ENCODE results near the gene PDIA2.
A peak's percentile ranks its signal among the peaks of the same experiment; 100 is the strongest.
"Not testable (repeated sequence)": the region's sequence is repeated elsewhere in the genome, so short reads cannot be mapped to it uniquely, and the experiment has no call there.

The PDIA2 gene

DNA sequence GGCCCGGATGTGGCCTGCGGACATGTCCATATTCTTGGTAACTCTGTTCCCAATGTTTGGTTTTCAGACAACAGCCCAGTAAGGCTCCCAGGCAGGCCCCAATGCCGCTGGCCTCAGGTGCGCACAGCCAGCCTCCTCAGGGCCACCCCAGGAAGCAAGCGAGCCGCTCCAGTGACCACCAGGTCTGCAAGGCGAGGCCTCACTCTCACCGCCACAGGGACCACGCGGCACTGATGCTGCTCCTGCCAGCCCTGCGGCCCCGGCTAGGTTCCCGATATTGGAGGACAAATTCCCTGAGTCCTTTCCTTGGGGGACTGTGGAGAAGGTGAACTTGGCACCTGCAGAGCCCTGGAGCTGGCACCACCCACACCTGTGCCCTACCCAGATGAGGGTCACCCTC is 19.0 kb downstream of the PDIA2 start:
- no peak for DNase-seq (ENCODE audit: low spot score)

DNA sequence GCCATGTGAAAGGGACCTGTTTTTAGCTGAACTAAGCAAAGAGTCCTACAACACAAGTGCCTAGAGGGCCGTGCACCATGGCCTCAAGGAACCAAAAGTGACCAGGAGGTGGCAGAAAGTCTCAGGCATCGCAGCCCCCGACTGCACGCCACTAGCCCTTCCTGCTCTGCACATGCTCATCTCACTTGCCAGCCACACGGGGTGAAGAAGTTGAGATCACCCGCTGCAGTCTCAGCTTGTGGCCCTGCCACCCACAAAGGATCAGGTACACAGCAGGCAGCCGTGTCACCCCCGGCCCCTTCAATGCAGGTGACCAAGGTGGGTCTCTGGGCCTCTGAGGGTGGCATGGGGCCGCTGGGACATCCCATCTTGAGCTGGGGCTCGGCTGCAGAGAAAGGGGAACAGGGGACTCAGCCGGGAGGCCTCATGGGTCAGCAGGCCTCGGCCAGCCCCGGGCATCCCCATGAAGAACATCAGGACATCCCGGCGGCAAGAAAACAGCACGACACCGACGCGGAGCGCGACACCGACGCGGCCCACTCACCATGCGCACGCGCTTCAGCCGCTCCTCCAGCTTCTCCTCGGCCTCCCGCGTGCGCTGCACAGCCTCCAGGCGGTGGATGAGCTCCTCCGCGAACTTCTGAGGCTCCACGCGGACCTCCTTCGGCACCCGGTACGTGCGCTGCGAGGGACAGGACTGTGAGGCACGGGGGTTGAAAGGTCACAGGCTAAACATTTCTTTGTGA is 21.0 kb downstream of the PDIA2 start:
- DNase-seq (ENCODE audit: low spot score), result no peak

- DNase-seq (ENCODE audit: low spot score), result no peak
Observed at GRCh38 chr16:305916-306626, 23.1 kb downstream of the PDIA2 start.

GRCh38 chr16:306911-307370 is 24.0 kb downstream of the PDIA2 start:
- no peak for DNase-seq (ENCODE audit: low spot score)

GRCh38 chr16:307691-308312 is 24.8 kb downstream of the PDIA2 start:
- no peak for DNase-seq (ENCODE audit: low spot score)

DNA sequence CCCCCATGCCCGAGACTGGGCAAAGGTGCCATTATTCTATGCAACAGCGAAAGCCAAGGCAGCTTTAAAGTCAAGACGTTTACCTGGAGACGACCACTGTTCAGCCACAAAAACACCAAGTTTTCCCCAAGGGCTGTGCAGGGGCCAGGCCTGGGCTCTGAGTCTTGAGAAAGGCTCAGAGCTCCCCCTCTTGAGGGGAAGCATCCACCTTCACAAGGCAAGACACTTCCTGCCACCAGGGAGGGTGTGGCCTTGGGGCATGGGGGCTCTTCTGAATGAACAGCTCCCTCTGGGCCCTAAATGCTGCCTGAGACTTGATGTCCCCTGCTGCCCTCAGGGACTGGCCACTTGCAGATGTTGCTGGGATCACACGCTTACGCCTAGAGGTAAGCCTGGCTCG is 26.5 kb downstream of the PDIA2 start:
- no peak for DNase-seq (ENCODE audit: low spot score)

- DNase-seq (ENCODE audit: low spot score), result no peak
Observed at GRCh38 chr16:311725-312124, 28.8 kb downstream of the PDIA2 start.

GRCh38 chr16:314351-314750 is 31.4 kb downstream of the PDIA2 start:
- no peak for DNase-seq (ENCODE audit: low spot score)

GRCh38 chr16:314795-315299 is 31.9 kb downstream of the PDIA2 start:
- no peak for DNase-seq (ENCODE audit: low spot score)

- DNase-seq (ENCODE audit: low spot score), result no peak
Observed at GRCh38 chr16:316741-317464, 33.9 kb downstream of the PDIA2 start.

GRCh38 chr16:317583-317982 is 34.6 kb downstream of the PDIA2 start:
- no peak for DNase-seq (ENCODE audit: low spot score)

GRCh38 chr16:318628-319027 is 35.7 kb downstream of the PDIA2 start:
- peak; percentile 71 for DNase-seq (ENCODE audit: low spot score)

DNA sequence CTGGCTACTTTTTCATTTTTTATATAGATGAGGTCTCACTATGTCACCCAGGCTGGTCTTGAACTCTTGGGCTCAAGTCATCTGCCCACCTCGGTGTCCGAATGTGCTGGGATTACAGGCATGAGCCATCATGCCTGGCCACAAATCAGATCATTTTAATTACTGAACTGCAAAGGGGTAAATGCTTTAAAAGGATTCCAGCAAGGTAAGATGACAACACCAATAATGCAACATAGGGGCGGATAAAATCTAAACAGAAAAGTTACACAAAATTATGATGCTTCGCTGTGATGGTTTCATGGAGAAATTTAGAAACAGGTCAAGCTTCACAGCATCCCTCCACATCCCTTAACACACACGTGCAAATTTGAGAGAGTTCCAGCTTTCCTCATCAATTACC is 37.2 kb downstream of the PDIA2 start:
- no peak for DNase-seq (ENCODE audit: low spot score)

GRCh38 chr16:321532-321931 is 38.6 kb downstream of the PDIA2 start:
- no peak for DNase-seq (ENCODE audit: low spot score)

- no peak for DNase-seq (ENCODE audit: low spot score)
Observed at GRCh38 chr16:322476-323143, 39.6 kb downstream of the PDIA2 start.

- DNase-seq (ENCODE audit: low spot score), result no peak
Observed at GRCh38 chr16:324201-324450, 41.2 kb downstream of the PDIA2 start.

DNA sequence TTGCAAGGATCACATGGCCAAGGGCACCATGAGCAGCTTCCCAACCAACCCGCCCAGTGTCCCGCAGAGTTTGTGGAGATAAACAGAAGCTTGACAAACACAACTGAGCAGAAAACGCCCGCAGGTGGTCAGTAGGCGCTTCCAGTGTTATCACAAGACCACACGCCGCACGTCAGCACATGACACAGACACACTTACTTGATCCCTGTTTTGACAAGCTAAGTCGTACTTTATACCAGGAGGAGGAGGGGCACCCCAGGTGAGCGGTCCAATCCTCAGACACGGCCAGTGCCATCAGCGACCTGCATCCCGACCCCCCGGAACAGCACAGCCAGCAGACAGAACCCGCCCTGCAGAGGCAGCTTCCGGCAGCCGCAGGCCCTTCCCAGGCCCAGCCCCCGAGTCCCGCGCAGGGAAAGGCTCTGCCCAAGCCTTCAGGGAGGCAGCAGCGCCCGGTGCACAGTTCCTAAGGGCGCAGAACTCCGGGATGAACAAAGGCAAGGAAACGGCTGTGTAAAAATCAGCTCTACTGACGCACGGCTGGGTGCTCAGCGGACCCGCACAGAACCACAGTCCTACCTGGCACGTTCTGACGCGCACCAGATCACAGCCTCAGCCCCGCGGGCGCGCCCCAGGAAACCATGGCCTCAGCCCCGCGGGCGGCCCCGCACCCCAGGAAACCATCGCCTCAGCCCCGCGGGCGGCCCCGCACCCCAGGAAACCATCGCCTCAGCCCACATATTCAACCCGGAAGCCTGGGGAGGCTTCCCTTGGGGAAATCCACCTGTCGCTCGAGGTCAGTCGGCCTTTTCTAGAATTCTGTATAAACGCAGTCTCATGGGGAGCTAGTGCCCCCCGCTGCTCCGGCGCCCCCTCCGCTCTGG is 41.7 kb downstream of the PDIA2 start:
- no peak for DNase-seq (ENCODE audit: low spot score)

DNA sequence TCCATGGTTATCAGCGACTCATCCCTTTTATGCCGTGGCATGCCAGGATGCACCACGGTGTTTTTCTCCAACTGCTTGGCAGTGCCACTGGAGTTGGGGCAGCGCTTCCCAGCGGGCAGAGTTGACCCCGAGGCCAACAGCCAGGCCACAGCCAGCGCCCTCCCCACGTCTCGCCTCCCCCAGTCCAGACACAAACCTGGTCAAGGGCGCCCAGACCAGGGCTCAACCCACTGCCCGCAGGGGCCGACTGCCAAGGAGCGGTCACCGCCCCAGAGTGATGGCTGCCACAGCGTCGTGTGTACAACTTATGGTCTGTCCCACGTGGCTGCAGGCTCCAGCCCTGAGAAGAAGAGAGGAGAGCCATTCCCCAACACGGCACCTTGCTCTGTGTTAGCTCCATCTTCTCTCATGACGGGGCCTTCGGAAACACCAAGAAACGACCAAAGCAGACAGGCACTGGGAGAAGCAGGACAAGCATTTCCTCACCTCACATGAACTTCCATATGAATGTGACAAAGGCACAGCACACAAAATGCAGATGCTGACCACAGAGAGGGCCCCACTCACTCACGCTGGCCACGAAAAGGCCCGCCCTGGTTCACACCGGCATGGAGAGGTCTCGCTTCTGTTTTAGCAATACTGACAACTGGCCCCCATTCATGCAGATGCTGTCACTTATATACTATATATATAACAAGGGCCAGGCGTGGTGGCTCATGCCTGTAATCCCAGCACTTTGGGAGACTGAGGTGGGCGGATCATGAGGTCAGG is 42.6 kb downstream of the PDIA2 start:
- DNase-seq (ENCODE audit: low spot score), result no peak

GRCh38 chr16:330741-331140 is 47.8 kb downstream of the PDIA2 start:
- no peak for DNase-seq (ENCODE audit: low spot score)

DNA sequence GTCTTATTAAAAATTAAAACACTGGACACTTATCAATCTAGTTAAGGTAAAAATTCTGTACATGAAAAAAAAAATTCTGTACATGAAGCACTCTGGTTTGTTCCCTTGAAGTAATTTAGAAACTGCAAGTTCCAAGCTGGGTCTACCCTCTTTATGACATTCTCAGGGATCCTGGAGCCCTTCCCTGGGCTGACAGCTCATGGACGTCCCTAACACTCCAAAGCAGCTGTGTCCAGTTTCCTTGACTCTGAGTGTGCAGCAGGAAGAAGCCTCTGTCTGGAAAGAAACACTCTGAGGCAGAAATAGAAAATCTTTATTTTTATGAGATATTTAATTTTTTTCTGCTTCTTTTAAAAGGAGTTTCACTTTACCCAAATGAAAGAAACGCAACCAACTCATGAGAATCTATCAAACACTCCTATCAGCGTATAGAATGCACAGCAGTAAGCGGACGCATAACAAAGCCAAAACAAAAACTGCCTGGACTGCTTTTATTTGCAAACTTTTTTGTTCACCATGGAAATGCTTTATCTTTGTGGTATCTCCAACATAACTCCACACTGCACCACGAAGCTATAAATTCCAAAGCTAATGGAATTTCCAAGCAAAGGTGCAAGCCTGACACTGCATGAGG is 48.3 kb downstream of the PDIA2 start:
- not testable (repeated sequence) for DNase-seq (ENCODE audit: low spot score)

Measured in ecto neural progenitor cell (in vitro differentiated cells).